Measurements from ENCODE around the gene RANGRF. TPM values are rescaled to one million over a fixed set of nuclear protein-coding genes. Genes with fewer than 3 reads are reported as not detected.

RANGRF gene
- total RNA-seq, 2 donors from 2014 or later, result 44.9 to 56.0 TPM

DNA sequence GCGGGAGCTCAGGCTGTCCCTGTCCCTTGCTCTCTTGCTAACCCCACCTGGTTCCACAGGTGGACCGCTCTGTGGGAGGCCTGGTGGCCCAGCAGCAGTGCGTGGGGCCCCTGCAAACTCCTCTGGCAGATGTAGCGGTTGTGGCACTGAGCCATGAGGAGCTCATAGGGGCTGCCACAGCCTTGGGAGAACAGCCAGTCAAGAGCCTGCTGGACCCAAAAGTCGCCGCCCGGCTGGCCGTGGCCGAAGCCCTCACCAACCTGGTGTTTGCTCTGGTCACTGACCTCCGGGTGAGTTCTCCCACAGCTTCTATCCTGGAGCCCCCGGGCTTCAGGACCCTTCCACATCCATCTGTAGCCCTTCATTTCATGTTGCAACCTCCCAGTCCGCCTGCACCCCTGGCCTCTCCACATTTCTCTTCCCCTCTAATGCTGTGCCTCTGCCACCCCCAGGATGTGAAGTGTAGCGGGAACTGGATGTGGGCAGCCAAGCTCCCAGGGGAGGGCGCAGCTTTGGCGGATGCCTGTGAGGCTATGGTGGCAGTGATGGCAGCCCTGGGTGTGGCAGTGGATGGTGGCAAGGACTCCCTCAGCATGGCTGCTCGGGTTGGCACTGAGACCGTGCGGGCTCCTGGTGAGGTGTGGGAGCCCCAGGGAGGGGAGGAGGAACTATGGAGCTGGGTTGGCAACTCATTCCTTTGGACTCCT is 23.5 kb upstream of the RANGRF start:
- Mint-ChIP-seq H3K4me3 (no peak overlapping the region), H3K36me3 (ENCODE audit: low read depth) (peaks cover 88% of the 10 kb centered on the region)

DNA sequence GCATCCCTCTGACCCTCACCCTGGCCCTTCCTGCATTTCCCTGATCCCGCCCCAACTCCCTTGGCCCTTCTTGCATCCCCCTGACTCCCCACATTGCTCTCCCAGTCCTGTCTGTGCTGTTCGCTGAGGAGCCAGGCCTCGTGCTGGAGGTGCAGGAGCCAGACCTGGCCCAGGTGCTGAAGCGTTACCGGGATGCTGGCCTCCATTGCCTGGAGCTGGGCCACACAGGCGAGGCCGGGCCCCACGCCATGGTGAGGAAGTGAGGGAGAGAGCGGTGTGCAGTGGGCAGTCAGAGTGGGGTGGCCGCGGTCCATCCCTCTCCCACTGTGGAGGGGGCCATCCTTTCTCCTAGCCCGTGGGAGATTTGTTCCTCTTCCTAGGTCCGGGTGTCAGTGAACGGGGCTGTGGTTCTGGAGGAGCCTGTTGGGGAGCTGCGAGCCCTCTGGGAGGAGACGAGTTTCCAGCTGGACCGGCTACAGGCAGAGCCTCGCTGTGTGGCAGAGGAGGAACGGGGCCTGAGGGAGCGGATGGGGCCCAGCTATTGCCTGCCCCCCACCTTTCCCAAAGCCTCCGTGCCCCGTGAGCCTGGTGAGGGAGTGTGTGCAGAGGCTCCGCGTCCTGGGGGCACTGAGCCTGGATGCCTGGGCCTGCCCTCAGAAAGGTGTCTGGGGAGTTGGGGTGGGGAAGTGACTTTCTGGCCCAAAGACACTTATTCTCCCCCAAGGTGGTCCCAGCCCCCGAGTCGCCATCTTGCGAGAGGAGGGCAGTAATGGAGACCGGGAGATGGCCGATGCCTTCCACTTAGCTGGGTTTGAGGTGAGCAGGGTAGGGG is 21.6 kb upstream of the RANGRF start:
- H3K9me3 Mint-ChIP-seq, result no peaks in the 10 kb centered on the region
- no peak for ATAC-seq (replicated peaks)

More for the DNA sequence above, 23.5 kb upstream of the RANGRF start:
- Mint-ChIP-seq H3K9me3 (no peaks in the 10 kb centered on the region), H3K27me3 (no peaks in the 10 kb centered on the region), H3K4me1 (no peaks in the 10 kb centered on the region), H3K27ac (no peak overlapping the region)
- no peak for ATAC-seq (replicated peaks)

DNA sequence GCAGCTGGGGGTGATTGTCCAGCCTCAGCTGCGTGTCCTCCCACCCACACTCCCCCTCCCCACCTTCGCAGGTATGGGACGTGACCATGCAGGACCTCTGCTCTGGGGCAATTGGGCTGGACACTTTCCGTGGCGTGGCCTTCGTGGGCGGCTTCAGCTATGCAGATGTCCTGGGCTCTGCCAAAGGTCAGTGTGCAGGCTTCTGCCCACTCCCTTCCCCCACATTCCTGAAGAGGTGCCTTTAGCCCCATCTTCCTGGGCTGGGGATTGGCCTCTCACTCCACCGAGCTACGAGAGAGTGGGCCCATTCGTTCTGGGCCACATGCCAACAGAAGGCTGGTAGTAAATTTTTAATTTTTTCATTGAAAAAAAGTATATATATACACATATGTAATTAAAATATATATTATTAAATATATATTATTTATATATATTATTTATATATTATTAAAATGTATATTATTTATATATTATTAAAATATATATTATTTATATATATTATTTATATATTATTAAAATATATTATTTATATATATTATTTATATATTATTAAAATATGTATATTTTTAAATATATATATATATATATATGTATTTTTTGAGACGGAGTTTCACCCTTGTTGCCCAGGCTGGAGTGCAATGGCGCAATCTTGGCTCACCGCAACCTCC is 20.9 kb upstream of the RANGRF start:
- no peak overlapping the region for H3K4me3 Mint-ChIP-seq
- H3K27me3 Mint-ChIP-seq, result no peaks in the 10 kb centered on the region
- no peaks in the 10 kb centered on the region for H3K4me1 Mint-ChIP-seq

More for the DNA sequence above, 21.6 kb upstream of the RANGRF start:
- no peak overlapping the region for H3K4me3 Mint-ChIP-seq
- H3K27ac Mint-ChIP-seq, result no peak overlapping the region
- H3K27me3 Mint-ChIP-seq, result no peaks in the 10 kb centered on the region
- no peaks in the 10 kb centered on the region for H3K4me1 Mint-ChIP-seq
- H3K36me3 Mint-ChIP-seq (ENCODE audit: low read depth), result peaks cover 87% of the 10 kb centered on the region

DNA sequence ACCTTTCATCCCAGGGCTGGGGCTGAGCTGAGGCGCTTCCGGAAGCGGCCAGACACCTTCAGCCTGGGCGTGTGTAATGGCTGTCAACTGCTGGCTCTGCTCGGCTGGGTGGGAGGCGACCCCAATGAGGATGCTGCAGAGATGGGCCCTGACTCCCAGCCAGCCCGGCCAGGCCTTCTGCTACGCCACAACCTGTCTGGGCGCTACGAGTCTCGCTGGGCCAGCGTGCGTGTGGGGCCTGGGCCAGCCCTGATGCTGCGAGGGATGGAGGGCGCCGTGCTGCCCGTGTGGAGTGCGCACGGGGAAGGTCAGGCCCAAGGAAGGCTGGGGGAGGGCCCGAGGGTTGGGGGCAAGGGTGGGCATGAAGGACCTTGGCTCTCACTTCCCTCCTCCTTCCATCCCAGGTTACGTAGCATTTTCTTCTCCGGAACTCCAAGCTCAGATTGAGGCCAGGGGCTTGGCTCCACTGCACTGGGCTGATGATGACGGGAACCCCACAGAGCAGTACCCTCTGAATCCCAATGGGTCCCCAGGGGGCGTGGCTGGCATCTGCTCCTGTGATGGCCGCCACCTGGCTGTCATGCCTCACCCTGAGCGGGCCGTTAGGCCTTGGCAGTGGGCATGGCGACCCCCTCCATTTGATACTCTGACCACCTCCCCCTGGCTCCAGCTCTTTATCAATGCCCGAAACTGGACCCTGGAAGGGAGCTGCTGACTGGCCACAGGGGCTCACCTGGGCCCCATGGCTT is 19.7 kb upstream of the RANGRF start:
- Mint-ChIP-seq H3K36me3 (ENCODE audit: low read depth) (peaks cover 68% of the 10 kb centered on the region), H3K9me3 (no peaks in the 10 kb centered on the region), H3K27ac (no peak overlapping the region), H3K27me3 (no peaks in the 10 kb centered on the region), H3K4me1 (no peaks in the 10 kb centered on the region), H3K4me3 (no peak overlapping the region)
- no peak for ATAC-seq (replicated peaks)

More for the DNA sequence above, 20.9 kb upstream of the RANGRF start:
- Mint-ChIP-seq H3K27ac (no peak overlapping the region), H3K36me3 (ENCODE audit: low read depth) (peaks cover 79% of the 10 kb centered on the region), H3K9me3 (no peaks in the 10 kb centered on the region)
- no peak for ATAC-seq (replicated peaks)

DNA sequence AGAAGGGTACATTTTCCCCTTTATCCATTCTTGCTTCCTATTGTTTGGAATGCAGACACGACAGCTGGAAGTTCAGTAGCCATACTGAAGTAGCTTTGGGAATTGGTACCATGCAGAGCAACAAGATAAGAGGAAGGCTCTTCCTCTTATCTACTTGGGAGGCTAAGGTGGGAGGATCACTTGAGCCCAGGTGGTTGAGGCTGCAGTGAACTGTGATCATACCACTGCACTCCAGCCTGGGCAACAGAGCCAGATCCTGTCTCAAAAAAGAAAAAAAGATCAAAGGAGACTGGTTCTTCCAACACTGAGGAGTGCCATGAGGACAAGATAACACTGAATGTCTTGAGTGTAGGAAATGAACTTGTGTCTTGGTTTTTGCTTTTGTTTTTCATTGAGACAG is 16.0 kb upstream of the RANGRF start:
- Mint-ChIP-seq H3K27ac (no peak overlapping the region), H3K27me3 (no peaks in the 10 kb centered on the region), H3K4me3 (no peak overlapping the region), H3K9me3 (no peaks in the 10 kb centered on the region), H3K4me1 (peaks cover 5% of the 10 kb centered on the region), H3K36me3 (ENCODE audit: low read depth) (peaks cover 35% of the 10 kb centered on the region)
- no peak for ATAC-seq (replicated peaks)

DNA sequence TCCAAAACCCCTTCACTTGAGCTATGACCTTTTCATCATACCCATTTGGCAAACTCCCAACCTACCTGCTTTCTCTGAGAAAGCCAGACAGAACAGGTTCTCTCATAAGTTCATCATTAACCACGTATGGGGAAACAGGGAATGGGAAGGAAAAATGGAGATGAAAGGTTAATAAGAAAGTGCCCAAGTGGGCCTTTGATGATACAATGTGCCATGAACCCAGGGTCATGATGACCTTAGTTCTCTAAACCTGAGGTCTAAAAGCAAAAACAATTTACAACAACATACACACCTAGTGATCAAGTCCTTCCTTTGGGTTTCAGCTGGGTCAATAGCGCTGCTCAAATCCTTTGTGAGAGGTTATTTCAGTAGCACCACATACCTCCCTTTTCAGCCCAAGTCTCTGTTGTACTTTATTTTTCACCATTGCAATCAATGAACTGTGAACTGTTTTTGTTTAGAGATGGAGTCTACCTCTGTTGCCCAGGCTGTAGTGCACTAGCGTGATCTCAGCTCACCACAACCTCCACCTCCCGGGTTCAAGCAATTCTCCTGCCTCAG is 14.5 kb upstream of the RANGRF start:
- Mint-ChIP-seq H3K36me3 (ENCODE audit: low read depth) (peaks cover 26% of the 10 kb centered on the region), H3K4me1 (peaks cover 5% of the 10 kb centered on the region), H3K27me3 (no peaks in the 10 kb centered on the region), H3K9me3 (no peaks in the 10 kb centered on the region), H3K4me3 (no peak overlapping the region), H3K27ac (peak overlapping the region; percentile 18)
- ATAC-seq (replicated peaks), result no peak

DNA sequence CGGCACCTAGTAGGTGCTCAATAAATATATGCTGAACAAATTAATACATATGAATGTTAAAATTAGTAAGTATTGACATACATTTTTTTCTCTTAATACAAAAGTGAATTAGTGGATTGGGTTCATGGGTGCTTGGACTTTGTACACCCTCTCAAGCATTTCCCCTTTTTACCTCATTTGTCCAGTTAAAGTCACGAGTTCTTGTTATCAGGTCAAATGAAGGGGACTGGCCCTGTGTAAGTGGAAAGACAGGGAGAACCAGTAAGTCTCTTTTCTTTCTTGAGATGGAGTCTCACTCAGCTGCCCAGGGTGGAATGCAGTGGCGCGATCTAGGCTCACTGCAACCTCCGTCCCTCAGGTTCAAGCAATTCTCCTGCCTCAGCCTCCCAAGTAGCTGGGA is 13.7 kb upstream of the RANGRF start:
- Mint-ChIP-seq H3K9me3 (no peaks in the 10 kb centered on the region), H3K4me1 (peaks cover 5% of the 10 kb centered on the region), H3K4me3 (no peak overlapping the region), H3K36me3 (ENCODE audit: low read depth) (peaks cover 19% of the 10 kb centered on the region), H3K27me3 (no peaks in the 10 kb centered on the region), H3K27ac (no peak overlapping the region)
- ATAC-seq (replicated peaks), result no peak

DNA sequence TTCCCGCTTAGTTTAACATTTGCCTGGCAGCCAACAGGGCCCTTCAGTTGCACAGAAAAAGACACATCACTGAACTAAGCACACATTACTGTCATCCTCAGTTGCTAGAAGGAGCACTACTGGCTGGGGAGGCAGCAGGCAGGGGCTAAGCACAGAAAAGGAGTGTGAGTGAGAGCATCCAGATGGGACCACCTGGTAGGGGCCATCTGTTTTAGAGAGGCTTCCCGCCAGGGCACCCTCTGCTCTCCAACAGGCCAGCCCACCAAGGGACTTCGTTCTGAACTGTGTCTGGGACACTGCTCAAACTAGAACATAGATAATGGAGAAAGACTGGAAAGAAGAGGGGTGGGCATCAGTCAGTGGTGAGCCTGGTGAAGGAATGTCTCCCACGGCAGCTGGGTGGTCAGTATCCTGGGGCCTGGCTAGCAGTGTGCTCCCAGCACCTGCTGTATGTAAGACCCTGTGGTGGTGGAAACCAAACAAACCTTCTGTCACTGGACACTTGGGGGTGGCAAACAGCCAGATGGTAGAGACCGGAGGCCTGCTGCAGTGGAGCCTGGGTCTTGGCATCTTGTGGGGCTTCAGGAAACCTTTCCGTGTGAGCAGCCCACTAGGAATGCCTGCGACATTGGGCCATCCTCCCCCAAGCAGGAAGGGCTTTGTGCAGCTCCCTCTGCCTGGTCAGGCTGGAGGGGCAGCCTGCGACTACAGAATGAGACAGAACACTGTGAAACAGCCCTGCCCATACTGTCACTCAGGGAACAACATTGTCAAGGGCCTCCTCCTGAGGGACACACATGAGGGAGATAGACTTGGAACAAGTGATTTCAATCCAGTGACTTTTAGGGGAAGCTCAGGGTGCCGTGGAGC is 12.8 kb upstream of the RANGRF start:
- Mint-ChIP-seq H3K9me3 (no peaks in the 10 kb centered on the region), H3K36me3 (ENCODE audit: low read depth) (peaks cover 10% of the 10 kb centered on the region), H3K27ac (peak overlapping the region; percentile 43), H3K4me3 (no peak overlapping the region), H3K4me1 (peaks cover 5% of the 10 kb centered on the region), H3K27me3 (no peaks in the 10 kb centered on the region)
- no peak for ATAC-seq (replicated peaks)

DNA sequence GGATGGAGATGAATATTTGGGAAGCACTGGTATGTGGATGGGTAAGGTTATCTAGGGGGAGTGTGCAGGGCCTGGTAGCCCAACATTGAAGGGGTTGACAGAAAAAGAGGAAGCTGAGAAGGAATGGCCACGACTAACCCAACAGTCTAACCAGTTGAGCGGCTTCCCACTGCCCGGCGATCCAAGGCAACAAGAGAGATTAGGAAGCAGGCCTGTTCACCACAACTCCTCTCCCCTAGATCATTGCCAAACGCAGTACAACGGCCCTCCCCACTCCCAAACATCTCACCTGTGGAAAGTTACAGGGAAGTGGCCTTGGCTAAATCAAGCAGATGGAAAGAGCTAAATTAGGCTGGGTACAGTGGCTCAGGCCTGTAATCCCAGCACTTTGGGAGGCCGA is 11.2 kb upstream of the RANGRF start:
- no peaks in the 10 kb centered on the region for H3K9me3 Mint-ChIP-seq
- no peak for ATAC-seq (replicated peaks)
- no peaks in the 10 kb centered on the region for H3K27me3 Mint-ChIP-seq
- peaks cover 5% of the 10 kb centered on the region for H3K4me1 Mint-ChIP-seq
- H3K36me3 Mint-ChIP-seq (ENCODE audit: low read depth), result no peaks in the 10 kb centered on the region
- H3K4me3 Mint-ChIP-seq, result no peak overlapping the region
- no peak overlapping the region for H3K27ac Mint-ChIP-seq

DNA sequence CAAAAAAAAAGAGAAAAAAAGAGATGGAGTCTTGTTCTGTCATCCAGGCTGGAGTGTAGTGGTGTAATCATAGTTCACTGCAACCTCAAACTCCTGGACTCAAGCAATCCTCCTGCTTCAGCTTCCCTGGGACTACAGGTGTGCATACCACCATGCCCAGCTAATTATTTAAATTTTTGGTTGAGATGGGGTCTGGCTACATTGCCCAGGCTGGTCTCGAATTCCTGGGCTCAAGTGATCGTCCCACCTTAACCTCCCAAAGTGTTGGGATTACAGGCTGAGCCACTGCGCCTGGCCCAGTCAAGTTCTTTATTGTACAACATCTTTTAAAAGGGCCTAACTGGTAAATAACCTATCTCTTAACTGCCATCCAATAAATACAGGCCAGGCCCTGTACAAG is 6.1 kb upstream of the RANGRF start:
- Mint-ChIP-seq H3K27me3 (no peaks in the 10 kb centered on the region), H3K4me3 (no peak overlapping the region), H3K4me1 (peaks cover under 1% of the 10 kb centered on the region), H3K9me3 (no peaks in the 10 kb centered on the region), H3K36me3 (ENCODE audit: low read depth) (no peaks in the 10 kb centered on the region), H3K27ac (no peak overlapping the region)
- no peak for ATAC-seq (replicated peaks)

DNA sequence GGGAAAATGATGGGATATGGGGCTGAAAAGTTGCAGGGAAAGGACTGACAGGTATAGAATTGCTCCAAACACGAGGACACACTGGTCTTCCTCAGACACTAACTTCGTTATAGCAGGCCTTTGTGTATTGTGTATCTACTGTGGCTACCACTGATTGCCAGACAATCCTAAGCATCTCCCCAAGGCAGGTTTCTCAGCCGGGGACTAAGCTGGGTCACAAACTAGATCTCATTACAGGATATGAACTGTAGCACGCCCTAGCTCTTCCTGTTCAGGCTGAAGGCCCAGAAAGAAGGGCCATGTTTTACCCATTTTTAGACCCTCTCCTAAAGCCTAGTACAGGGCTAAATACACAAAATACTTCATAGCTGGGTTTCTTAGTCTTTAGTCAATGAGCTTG is 5.1 kb upstream of the RANGRF start:
- Mint-ChIP-seq H3K4me3 (no peak overlapping the region), H3K9me3 (no peaks in the 10 kb centered on the region), H3K36me3 (ENCODE audit: low read depth) (no peaks in the 10 kb centered on the region), H3K4me1 (peaks cover 5% of the 10 kb centered on the region), H3K27me3 (no peaks in the 10 kb centered on the region), H3K27ac (no peak overlapping the region)
- no peak for ATAC-seq (replicated peaks)

DNA sequence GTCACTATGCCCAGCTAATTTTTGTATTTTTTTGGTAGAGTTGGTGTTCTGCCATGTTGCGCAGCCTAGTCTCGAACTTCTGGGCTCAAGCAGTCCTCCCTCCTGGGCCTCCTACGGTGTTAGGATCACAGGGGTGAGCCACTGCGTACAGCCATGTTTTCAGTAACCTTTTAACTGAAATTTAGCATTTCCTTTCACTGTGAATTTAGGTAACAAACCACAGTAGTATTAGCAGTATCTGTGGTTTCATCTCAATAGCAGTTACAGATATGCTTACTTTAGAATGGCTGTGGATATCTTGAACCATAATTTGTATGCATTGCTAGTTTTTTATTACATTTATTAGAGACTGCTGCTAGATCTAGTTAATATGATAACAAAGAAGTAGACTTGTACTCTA is 4.3 kb upstream of the RANGRF start:
- Mint-ChIP-seq H3K4me1 (peaks cover 5% of the 10 kb centered on the region), H3K27me3 (no peaks in the 10 kb centered on the region), H3K36me3 (ENCODE audit: low read depth) (no peaks in the 10 kb centered on the region), H3K4me3 (no peak overlapping the region), H3K9me3 (no peaks in the 10 kb centered on the region), H3K27ac (peak overlapping the region; percentile 33)
- no peak for ATAC-seq (replicated peaks)

All from activated T-helper 17 cell treated with anti-CD3 and anti-CD28 coated beads, Interleukin-2, amount 50 U/mL, for 72 hours (primary cell).